Measurements from ENCODE around the gene DPEP1.
"Not testable (repeated sequence)": the region's sequence is repeated elsewhere in the genome, so short reads cannot be mapped to it uniquely, and the experiment has no call there.

Gene DPEP1

DNA sequence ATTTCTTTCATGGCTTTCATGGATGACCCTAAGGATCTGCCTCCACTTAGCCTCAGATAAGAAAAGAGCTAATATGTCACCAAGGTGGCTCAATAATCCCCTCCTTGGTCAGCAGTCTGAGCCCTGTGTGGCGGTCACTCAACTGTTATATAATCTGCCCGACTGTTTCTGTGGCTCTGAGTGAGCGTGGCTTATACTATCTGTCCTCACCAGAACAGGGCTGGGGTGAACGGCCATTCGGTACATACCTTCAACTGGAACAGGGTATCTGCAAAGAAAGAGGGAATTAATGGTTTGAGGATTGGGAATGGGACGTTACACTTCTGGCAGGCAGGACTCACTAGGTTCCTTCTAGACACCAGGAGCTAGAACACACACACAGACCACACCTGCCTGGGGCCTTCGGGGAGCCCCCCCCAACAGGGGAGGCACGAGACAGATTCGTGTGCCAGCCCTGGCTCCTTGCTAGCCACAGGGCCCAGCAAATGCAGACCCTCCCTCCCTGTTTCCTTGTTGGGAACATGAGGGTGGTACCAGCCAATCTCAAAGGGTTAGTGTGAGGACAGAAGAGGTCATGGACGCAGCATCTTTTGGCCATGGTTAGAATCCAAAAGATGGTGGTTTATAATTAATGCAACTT, 40.3 kb downstream of the DPEP1 start:
- no peak for FAIRE-seq

DNA sequence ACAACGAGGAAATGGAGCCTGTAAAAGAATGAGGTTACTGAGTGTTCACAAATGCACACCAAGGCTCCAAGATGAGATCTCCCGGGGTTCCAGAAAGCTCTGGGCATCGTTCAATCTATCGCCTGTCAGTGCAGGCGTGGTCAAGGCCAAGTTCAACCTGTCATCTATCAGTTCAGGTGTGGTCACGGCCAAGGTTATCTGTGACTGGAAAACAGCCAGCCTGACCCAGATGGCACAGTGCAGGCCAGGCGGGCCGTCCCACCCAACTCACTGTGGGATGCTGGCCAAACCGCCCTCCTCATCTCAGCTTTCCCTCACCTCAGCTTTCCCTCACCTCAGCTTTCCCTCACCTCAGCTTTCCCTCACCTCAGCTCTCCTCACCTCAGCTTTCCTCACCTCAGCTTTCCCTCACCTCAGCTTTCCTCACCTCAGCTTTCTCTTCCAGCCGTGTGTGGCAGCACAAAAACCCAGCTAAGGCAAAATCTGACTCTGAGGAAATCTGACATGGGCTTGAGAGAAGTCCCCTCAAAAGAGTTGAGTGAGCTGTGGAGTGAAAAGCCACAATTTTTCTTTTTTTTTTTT, 41.7 kb downstream of the DPEP1 start:
- no peak for FAIRE-seq

DNA sequence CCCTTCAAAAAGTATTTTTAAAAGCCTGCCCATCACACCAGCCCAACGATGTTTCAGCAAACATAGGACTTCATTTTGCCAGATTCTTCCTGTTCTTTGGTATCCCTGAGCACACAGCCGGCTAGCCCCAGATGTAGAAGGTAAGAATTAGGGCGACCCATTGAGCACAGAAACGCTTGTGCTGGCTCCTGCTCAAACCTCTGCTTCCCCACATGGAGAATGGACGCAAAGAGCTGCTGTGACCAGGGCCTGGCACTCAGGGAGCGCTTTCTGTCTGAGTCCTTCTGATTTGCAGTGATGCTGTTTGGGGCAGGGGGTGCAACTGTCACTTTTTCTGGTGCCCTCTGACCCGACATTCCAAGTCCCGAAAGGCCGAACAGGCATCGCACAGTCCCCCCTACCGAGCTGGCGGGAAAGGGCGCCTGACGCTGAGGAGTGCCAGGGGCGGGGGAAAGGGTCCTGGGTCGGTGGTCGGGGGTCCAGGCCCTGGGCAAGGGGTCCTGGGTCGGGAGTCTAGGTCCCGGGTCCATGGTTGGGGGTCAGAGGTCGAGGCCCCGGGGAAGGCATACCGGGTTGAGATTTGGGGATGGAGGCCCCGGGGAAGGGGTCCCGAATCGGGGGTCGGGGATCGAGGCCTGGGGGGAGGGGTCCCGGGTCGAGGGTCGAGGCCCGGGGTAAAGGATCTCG, 43.1 kb downstream of the DPEP1 start:
- no peak for FAIRE-seq

DNA sequence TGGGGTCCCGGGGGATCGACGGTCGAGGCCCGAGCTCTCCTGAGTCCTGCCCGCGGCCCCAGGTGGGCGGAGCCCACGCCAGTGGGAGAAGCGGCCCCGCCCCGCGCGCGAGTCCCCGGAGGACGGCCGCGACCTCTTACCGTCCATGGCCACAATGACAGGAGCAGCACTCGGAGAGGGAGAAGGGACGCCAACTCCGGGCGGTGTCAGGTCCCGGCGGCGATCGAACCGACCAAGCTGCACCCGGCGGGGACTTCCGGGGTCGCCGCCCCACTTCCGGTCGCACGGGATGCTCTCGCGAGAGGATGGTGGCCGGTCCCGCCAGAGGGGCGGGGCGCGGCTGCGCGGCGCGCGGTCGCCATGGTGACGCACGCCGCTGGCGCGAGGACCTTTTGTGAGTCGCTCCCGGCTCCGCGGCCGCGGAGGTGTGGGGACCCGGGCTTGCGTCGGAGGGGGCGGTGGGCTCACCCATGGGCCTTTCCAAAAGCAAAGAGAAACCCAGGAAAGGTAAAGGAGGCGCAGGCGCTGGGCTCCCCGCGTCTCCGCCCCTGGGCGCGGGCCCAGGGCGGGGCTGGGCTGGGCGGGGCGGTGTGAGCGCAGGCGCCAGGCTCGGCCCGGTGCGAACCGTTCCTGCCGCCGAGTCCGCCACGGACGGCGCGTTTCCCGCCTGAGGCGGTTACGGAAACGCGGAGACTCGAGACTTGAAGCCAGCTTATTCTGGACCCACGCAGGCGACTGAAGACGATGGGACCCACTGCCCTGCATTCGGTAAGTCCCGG, 44.2 kb downstream of the DPEP1 start, which contains the start of the genes CHMP1A and SPATA33:
Gene CHMP1A (minus strand): TSS at position 267 of the 779 bp plus-strand sequence. CDS start 120 bp downstream, at position 147.
Gene SPATA33 (plus strand): TSS at position 395 of the 779 bp plus-strand sequence. CDS start 76 bp downstream, at position 471.
- no peak for FAIRE-seq

DNA sequence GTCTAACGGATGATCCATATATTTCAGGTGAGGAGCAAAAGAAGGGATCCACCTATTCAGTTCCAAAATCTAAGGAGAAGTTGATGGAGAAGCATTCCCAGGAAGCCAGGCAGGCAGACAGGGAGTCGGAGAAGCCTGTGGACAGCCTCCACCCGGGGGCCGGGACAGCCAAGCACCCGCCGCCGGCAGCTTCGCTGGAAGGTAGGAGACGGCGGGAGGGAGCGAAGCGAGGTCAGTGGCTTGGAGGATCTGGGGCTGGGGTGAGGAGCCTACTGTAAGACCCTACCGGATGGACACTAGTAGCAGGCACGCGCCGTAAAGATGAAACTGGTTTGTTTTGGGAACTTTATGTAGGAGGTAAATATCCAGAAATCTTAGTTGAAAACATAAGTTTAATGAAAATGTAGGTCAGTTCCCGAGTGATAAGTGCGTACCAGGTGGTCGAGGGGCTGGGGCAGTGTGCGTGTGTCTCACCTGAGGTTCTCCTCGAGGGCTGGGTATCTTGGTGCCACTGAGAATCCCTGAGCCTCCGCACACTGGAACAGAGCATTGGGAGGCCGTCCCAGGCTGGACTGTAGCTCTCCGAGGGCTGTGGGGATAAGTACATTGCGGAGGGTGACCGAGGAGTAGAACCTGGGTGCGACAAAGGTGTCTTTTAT, 44.9 kb downstream of the DPEP1 start:
- FAIRE-seq, result no peak

DNA sequence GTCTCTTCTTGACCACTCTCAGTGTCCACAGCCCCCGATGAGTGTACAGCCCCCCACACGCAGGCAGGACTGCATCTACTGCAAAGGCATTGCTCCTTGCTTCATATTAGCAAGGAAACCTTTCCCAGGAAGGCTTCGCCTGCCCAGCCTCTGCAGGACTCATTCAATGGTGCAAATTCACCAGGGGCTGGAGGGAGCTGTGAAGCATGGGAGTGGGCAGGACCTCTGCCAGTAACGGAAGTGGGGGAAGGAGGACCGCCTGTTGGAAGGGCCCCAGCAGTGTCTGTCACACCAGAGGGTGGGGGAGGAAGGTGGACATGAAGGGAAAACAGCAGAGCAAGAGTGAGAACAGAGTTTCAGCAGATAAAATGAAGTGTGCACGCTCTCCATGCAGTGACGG, 46.7 kb downstream of the DPEP1 start:
- FAIRE-seq, result no peak

DNA sequence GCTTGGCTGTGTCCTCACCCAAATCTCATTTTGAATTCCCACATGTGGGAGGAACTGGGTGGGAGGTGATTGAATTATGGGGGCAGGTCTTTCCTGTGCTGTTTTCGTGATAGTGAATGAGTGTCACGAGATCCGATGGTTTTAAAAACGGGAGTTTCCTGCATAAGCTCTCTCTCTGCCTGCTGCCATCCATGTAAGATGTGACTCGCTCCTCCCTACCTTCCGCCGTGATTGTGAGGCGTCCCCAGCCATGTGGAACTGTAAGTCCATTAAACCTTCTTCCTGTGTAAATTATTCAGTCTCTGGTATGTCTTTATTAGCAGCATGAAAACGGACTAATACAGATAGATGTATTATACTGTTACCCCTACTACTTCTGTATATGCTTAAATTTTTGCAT, 47.8 kb downstream of the DPEP1 start:
- no peak for FAIRE-seq

DNA sequence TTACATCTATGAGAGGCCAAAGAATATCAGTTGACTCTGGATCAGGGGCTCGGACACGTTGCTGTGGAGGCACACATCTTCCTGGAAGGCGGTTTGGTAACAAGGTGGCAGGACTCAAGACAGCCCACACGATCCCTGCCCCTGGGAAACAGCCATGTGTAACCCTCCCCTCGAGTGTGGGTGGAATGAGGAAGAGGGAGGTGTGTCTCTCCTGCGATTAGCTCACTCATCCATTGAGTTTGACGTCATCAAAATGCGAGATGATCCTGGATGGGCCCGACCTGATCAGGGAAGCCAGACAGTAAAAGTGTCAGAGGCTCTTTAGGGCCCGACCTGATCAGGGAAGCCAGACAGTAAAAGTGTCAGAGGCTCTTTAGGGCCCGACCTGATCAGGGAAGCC, 50.8 kb downstream of the DPEP1 start:
- FAIRE-seq, result not testable (repeated sequence)

DNA sequence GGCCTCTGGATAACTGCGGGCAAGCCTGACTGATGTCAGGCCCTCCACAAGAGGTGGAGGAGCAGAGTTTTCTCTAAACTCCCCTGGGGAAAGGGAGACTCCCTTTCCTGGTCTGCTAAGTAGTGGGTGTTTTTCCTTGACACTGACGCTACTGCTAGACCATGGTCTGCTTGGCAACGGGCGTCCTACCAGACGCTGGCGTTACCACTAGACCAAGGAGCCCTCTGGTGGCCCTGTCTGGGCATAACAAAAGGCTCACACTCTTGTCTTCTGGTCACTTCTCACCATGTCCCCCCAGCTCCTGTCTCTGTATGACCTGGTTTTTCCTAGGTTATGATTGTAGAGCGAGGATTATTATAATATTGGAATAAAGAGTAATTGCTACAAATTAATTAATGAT, 53.6 kb downstream of the DPEP1 start:
- FAIRE-seq, result not testable (repeated sequence)

DNA sequence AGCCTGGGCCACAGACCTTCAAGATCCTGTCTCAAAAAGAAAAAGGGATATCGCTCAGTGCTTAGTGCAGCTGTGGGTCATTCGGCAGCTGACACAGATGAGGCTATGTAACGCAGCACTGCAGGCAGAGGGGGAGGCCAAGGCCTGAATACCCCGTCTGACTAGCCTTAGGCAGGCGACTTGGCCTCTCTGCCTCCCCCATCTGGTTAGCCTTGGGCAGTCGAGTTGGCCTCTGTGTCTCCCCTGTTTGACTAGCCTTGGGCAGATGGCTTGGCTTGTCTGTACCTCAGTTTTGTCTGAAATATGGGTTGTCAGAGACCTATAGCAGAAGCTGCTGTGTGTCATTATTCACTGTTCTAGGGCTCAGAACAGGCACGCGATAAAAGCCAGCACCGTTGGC, 54.2 kb downstream of the DPEP1 start:
- FAIRE-seq, result no peak

DNA sequence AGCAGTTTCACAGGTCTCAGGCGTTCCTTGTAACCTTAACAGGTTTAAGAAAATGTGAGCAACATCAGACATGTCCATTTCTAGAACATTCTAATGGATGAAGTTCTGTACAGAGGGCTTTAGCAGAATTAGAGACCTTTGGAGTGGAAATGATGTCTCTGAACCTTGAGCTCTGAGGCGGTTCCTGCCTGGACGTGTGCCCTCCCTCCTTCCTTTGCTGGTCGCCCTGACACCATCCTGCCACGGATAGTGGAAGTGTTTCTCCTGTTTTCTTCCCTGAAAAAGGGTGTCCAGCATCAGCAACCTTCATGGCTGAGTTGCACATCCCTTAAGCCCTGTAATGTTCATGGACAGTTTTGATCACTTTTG, 55.3 kb downstream of the DPEP1 start:
- FAIRE-seq, result no peak

DNA sequence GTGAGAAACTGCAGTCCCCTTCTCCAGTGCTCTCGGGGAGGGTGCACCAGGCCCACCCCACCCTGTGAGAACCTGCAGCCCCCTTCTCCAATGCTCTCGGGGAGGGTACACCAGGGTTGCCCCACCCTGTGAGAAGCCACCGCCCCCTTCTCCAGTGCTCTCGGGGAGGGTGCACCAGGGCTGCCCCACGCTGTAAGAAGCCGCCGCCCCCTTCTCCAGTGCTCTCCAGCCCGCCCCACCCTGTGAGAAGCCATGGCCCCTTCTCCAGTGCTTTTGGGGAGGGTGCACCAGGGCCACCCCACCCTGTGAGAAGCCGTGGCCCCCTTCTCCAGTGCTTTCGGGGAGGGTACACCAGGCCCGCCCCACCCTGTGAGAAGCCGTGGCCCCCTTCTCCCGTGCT, 56.3 kb downstream of the DPEP1 start:
- no peak for FAIRE-seq

DNA sequence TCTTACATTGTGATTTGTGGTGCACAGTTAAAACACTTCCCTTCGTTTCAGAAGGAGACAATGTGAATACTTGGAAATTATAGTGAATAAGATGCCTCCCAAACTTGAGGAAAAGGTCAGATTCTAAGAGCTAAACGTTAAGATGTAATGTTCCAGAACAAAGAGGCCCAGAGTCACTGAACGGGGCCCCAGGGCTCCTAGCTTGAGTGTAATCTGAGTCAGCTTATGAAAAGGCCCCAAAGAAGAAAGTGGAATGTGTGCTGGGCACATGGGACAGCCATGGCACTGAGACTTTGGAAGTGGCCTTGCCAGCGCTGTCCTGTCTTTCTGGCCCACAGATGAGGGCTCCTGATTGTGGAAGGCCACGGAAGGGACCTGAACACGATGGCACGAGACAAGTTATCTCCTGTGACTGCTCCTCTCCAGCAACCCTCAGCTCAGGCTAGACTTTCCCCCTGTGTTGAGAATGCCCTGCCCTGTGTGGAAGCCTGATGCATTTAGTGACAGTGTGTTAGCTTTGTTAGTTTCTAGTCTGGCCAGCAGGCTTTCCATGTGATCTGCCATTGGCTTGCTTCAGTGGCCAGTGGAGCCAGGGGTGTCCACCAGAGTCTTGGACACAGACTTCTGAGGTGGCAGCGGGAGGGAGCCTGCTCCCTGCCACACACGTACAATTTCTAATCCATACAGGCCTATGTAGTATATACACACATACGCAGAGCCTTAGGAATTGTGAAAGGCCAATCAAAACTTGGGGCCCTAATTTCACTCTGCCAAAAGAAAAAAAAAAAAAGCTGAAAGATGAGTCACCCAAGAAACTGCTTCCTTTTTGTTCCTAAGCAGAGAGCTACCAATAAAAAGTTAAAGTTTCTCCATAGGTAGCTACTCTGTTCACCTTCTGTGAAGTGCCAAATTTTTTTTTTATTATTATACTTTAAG, 57.3 kb downstream of the DPEP1 start:
- no peak for FAIRE-seq

DNA sequence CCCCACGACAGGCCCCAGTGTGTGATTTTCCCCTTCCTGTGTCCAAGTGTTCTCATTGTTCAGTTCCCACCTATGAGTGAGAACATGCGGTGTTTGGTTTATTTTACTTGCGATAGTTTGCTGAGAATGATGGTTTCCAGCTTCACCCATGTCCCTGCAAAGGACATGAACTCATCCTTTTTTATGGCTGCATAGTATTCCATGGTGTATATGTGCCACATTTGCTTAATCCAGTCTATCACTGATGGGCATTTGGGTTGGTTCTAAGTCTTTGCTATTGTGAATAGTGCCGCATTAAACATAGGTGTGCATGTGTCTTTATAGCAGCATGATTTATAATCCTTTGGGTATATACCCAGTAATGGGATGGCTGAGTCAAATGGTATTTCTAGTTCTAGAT, 58.1 kb downstream of the DPEP1 start:
- FAIRE-seq, result not testable (repeated sequence)

DNA sequence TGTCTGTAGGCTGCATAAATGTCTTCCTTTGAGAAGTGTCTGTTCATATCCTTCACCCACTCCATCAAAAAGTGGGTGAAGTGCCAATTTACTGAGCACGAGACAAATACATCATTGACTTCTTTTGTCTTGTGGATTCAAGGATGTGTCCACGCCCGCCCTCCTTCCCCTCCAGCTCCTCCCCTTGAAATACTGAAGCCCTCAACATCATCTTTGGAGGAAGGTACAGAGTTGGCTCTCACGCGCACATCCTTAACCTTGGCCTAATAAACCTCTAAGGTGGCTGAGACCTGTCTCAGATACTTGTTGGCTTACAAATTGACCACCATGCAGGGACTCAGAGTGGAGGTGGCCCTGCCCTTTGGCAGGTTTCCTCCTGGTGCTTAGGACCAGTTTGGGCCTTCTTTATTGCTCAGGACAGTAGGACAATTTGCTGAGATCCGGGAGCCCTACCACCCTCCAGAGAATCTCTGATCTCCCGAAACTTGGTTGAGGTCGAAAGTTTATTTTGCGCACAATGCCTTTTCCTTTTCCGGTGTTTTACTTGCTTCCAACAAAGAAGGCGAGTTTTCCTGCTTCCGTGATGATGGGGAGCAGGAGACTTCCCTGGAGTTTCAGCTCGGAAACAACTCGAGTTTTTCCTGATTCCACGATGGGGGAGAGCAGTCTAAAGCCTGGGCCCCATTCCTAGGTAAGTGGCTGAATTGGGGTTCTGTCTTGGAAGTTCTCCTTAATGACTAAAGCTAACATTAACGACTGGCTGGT, 58.9 kb downstream of the DPEP1 start:
- FAIRE-seq, result no peak

DNA sequence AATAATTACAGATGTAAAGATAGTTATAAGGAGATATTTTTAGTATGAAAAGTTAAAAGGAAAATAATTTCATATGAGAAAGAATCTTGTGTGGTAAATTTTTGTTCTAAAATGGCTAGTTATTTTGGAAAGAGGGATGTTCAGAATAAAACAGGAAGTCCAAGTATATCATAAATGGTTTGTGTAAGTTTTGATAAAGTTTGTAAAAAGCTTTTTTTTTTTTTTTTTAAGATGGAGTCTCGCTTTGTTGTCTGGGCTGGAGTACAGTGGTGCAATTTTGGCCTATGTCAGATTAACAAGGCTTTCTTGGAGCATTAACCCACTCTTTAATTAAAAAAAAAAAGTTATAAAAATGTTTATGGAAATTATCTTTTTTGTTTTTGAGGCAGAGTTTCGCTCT, 64.8 kb downstream of the DPEP1 start:
- FAIRE-seq, result no peak

DNA sequence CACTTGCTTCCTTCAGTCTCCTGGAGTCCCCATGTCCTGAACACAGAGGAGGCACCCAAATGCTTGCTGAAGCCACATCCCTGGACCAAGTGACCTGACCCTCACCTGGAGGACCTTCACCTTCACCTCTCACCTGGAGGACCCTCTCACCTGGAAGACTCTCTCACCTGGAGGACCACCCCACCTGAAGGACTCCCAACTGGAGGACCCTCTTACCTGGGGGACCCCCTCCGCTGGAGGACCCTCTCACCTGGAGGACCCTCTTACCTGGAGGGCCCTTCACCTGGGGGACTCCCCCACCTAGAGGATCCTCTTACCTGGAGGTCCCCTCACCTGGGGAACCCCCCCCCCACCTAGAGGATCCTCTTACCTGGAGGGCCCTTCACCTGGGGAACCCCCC, 72.5 kb downstream of the DPEP1 start:
- no peak for FAIRE-seq

DNA sequence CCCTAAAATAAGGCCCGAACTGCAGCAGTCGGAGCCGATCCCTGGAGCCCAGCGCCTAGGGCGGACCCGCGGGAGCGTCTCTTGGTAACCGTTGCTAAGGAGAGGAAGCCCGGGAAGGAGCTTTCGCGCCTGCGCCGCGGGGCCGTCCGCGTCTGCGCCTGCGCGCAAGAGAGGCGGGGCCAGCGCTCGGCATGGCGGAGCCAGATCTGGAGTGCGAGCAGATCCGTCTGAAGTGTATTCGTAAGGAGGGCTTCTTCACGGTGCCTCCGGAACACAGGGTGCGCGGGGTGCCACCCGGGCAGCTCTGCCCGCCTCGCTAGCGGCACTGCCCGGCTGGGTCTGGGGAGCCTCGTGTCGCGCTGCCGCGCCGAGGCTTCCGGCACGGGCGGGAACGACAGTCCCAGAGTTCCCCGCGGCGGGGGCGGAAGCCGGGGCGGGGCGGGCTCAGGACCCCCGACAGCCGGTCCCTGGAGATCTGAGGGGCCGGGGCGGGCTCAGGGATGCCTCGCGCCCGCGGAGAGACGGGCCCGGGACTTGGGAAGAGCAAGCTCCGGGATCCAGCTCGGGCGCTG, 73.2 kb downstream of the DPEP1 start, which contains the start of gene CDK10:
Gene CDK10 (plus strand): TSS at position 170 of the 572 bp plus-strand sequence. CDS start 22 bp downstream, at position 192.
- FAIRE-seq, result no peak

DNA sequence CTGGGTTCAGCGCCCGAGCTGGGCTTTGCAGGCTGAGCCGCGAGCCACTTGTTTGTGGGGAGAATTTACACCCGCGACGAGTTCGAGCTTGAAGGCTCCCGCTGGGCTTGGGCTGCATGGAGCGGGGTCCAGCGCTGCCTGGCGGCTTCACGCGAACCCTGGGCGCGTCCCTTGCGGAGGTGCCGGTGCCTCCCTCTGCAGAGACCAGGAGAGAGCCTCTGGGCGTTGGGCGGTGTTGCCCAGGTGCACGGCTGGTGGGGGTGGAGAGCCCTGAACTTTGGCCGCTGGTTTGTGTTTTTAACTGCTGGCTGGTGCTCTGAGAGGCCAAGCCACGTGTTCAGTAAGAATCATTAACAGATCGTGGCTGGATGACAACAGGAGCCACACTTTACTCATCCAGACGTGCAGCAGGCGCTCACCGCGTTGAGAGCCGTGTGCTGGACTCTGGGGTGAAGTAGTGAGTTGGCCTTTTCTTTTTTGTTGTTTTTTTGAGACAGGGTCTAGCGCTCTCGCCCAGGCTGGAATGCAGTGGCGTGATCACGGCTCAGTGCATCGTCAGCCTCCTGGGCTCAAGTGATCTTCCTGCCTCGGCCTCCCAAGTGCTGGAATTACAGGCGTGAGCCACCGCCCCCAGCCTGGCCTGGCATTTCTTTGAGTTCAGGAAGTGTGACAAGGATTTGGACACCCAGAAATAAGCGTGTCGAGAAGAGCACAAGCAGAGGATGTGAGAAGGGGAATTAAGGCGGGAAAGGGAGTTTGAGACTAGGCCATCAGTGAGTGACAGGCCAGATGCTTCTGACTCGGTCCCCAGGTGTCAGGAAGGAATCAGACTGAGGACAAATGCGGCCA, 73.9 kb downstream of the DPEP1 start:
- FAIRE-seq, result no peak

Measured in endometrium (tissue), 2 donors.